Measurements from ENCODE around the gene SSX5.
"Not testable (repeated sequence)": the region's sequence is repeated elsewhere in the genome, so short reads cannot be mapped to it uniquely, and the experiment has no call there.

The SSX5 gene

GRCh38 chrX:48165241-48165640, 31.4 kb downstream of the SSX5 start:
- no peak for TF ChIP-seq CTCF (IDR thresholded peaks at IDR 0.05)
- Histone ChIP-seq H3K4me1 (no peaks in the 10 kb centered on the region), H3K4me2 (ENCODE audit: low read length) (no peak overlapping the region), H3K4me3 (ENCODE audit: low read depth, low read length) (no peak overlapping the region), H3K27ac (no peak overlapping the region), H3K27me3 (ENCODE audit: control insufficient read depth, insufficient read depth, low read length) (no peaks in the 10 kb centered on the region), H3K36me3 (ENCODE audit: control insufficient read depth, insufficient read depth, low read length) (no peaks in the 10 kb centered on the region), H3K79me2 (no peaks in the 10 kb centered on the region), H3K9ac (no peak overlapping the region), H2AFZ (no peak overlapping the region), H3K9me3 (ENCODE audit: control insufficient read depth, low read length) (no peaks in the 10 kb centered on the region)

GRCh38 chrX:48156014-48156413, 40.6 kb downstream of the SSX5 start:
- no peak overlapping the region for H3K27ac ChIP-seq
- H3K4me2 ChIP-seq (ENCODE audit: low read length): no peak overlapping the region
- H3K4me3 ChIP-seq (ENCODE audit: low read depth, low read length): no peak overlapping the region
- H3K27me3 ChIP-seq (ENCODE audit: control insufficient read depth, insufficient read depth, low read length): no peaks in the 10 kb centered on the region
- no peaks in the 10 kb centered on the region for H3K4me1 ChIP-seq
- no peak for TF ChIP-seq CTCF (IDR thresholded peaks at IDR 0.05)
- H2AFZ ChIP-seq: no peak overlapping the region
- no peaks in the 10 kb centered on the region for H3K9me3 ChIP-seq (ENCODE audit: control insufficient read depth, low read length)
- no peaks in the 10 kb centered on the region for H3K36me3 ChIP-seq (ENCODE audit: control insufficient read depth, insufficient read depth, low read length)
- no peak overlapping the region for H3K9ac ChIP-seq
- no peaks in the 10 kb centered on the region for H3K79me2 ChIP-seq

GRCh38 chrX:48154796-48155195, 41.8 kb downstream of the SSX5 start:
- Histone ChIP-seq H3K79me2 (no peaks in the 10 kb centered on the region), H3K27ac (no peak overlapping the region), H3K9me3 (ENCODE audit: control insufficient read depth, low read length) (no peaks in the 10 kb centered on the region), H2AFZ (no peak overlapping the region), H3K9ac (no peak overlapping the region), H3K4me2 (ENCODE audit: low read length) (no peak overlapping the region), H3K27me3 (ENCODE audit: control insufficient read depth, insufficient read depth, low read length) (no peaks in the 10 kb centered on the region), H3K36me3 (ENCODE audit: control insufficient read depth, insufficient read depth, low read length) (no peaks in the 10 kb centered on the region), H3K4me1 (no peaks in the 10 kb centered on the region), H3K4me3 (ENCODE audit: low read depth, low read length) (no peak overlapping the region)
- TF ChIP-seq CTCF (IDR thresholded peaks at IDR 0.05): no peak

GRCh38 chrX:48153769-48154168, 42.8 kb downstream of the SSX5 start:
- H3K9me3 ChIP-seq (ENCODE audit: control insufficient read depth, low read length): no peaks in the 10 kb centered on the region
- H3K27ac ChIP-seq: no peak overlapping the region
- H3K9ac ChIP-seq: no peak overlapping the region
- no peak overlapping the region for H3K4me2 ChIP-seq (ENCODE audit: low read length)
- H2AFZ ChIP-seq: no peak overlapping the region
- no peak overlapping the region for H3K4me3 ChIP-seq (ENCODE audit: low read depth, low read length)
- no peaks in the 10 kb centered on the region for H3K27me3 ChIP-seq (ENCODE audit: control insufficient read depth, insufficient read depth, low read length)
- H3K79me2 ChIP-seq: no peaks in the 10 kb centered on the region
- TF ChIP-seq CTCF (IDR thresholded peaks at IDR 0.05): no peak
- no peaks in the 10 kb centered on the region for H3K4me1 ChIP-seq
- no peaks in the 10 kb centered on the region for H3K36me3 ChIP-seq (ENCODE audit: control insufficient read depth, insufficient read depth, low read length)

- H2AFZ ChIP-seq; H3K36me3 ChIP-seq (ENCODE audit: control insufficient read depth, insufficient read depth, low read length); H3K9ac ChIP-seq; H3K27ac ChIP-seq; H3K4me1 ChIP-seq; H3K79me2 ChIP-seq; H3K4me2 ChIP-seq (ENCODE audit: low read length); H3K4me3 ChIP-seq (ENCODE audit: low read depth, low read length); H3K9me3 ChIP-seq (ENCODE audit: control insufficient read depth, low read length); H3K27me3 ChIP-seq (ENCODE audit: control insufficient read depth, insufficient read depth, low read length): not testable (repeated sequence)
These were observed 53.9 kb downstream of the SSX5 start for GRCh38 chrX:48142697-48143096.

- H3K9me3 ChIP-seq (ENCODE audit: control insufficient read depth, low read length); H3K9ac ChIP-seq; H3K27me3 ChIP-seq (ENCODE audit: control insufficient read depth, insufficient read depth, low read length); H3K4me2 ChIP-seq (ENCODE audit: low read length); H3K4me1 ChIP-seq; H3K4me3 ChIP-seq (ENCODE audit: low read depth, low read length); H3K36me3 ChIP-seq (ENCODE audit: control insufficient read depth, insufficient read depth, low read length); H3K79me2 ChIP-seq; H3K27ac ChIP-seq; H2AFZ ChIP-seq: not testable (repeated sequence)
These were observed 54.6 kb downstream of the SSX5 start for GRCh38 chrX:48141810-48142508.

- H3K4me3 ChIP-seq (ENCODE audit: low read depth, low read length); H3K79me2 ChIP-seq; H3K9ac ChIP-seq; H3K27me3 ChIP-seq (ENCODE audit: control insufficient read depth, insufficient read depth, low read length); H3K27ac ChIP-seq; H3K4me1 ChIP-seq; H3K36me3 ChIP-seq (ENCODE audit: control insufficient read depth, insufficient read depth, low read length); H2AFZ ChIP-seq; H3K4me2 ChIP-seq (ENCODE audit: low read length); H3K9me3 ChIP-seq (ENCODE audit: control insufficient read depth, low read length): not testable (repeated sequence)
These were observed 57.5 kb downstream of the SSX5 start for GRCh38 chrX:48139076-48139475.

All from parathyroid adenoma (tissue), 2 donors.